GM12878 (cell line): ENCODE measurements around the gene RDH5.

Source experiments
- GABPA ChIP-seq: IDR thresholded peaks from 2 replicates; pipeline ENCODE4 v1.6.1; 2014; ENCODE audit warnings: antibody characterized with exemption, low read depth, mild to moderate bottlenecking, inconsistent platforms
- POLR2A ChIP-seq: IDR thresholded peaks from 2 replicates; pipeline ENCODE4 v1.6.1; 2011; ENCODE audit warnings: low read depth, mild to moderate bottlenecking, low read length
- POLR2AphosphoS5 ChIP-seq: IDR thresholded peaks from 2 replicates; pipeline ENCODE4 v1.6.1; 2011; ENCODE audit warnings: mild to moderate bottlenecking, low read length, inconsistent platforms
- TF ChIP-seq, protein P1 (sequence below): IDR thresholded peaks from 2 replicates; pipeline ENCODE4 v1.6.1; 2012; ENCODE audit warnings: low read length, inconsistent platforms
- TF ChIP-seq, protein P2 (sequence below): IDR thresholded peaks from 2 replicates; pipeline ENCODE4 v1.6.1; 2012; ENCODE audit warnings: mild to moderate bottlenecking, low read depth, low read length
- TF ChIP-seq, protein P3 (sequence below): IDR thresholded peaks from 2 replicates; pipeline ENCODE4 v1.6.1; 2012; ENCODE audit warnings: improper control_type of control experiment, low read depth, low read length; ENCODE audit not compliant: insufficient replicate concordance
- TF ChIP-seq, protein P4 (sequence below), 3 experiments: IDR thresholded peaks in 2 of 3; conservative IDR thresholded peaks in 1 of 3; 2 replicates each; pipeline ENCODE4 v1.5.1; 2011; ENCODE audit warnings: low read depth in 3 of 3, low read length in 3 of 3, mild to moderate bottlenecking in 3 of 3, control low read depth in 2 of 3, moderate library complexity in 2 of 3, inconsistent platforms in 1 of 3, mixed read lengths in 1 of 3; ENCODE audit not compliant: control insufficient read depth in 2 of 3, insufficient read depth in 1 of 3; ENCODE audit errors: extremely low read depth in 1 of 3

DNA sequence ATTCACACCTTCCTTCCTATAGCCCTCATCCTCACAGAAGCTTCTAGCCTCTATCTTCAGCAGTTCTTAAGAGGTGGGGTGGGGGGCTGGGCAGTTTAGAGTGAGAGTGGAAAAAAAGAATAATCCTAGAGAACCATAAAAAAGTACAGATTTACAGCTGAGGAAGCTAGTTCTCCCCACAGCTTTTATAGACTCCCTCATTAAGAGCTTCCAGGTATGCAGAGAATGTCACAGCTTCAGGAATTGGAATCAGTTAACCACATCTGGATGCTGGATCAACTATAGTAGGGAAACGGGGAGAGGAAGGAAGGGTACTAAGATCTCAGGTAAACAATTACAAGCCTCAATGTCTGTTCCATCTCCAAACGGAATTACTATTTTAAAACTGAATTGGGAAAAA, 35.1 kb downstream of the RDH5 start:
- TF ChIP-seq, protein P1, sequence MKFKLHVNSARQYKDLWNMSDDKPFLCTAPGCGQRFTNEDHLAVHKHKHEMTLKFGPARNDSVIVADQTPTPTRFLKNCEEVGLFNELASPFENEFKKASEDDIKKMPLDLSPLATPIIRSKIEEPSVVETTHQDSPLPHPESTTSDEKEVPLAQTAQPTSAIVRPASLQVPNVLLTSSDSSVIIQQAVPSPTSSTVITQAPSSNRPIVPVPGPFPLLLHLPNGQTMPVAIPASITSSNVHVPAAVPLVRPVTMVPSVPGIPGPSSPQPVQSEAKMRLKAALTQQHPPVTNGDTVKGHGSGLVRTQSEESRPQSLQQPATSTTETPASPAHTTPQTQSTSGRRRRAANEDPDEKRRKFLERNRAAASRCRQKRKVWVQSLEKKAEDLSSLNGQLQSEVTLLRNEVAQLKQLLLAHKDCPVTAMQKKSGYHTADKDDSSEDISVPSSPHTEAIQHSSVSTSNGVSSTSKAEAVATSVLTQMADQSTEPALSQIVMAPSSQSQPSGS, result no peak
- TF ChIP-seq POLR2AphosphoS5, result no peak
- TF ChIP-seq, protein P2, sequence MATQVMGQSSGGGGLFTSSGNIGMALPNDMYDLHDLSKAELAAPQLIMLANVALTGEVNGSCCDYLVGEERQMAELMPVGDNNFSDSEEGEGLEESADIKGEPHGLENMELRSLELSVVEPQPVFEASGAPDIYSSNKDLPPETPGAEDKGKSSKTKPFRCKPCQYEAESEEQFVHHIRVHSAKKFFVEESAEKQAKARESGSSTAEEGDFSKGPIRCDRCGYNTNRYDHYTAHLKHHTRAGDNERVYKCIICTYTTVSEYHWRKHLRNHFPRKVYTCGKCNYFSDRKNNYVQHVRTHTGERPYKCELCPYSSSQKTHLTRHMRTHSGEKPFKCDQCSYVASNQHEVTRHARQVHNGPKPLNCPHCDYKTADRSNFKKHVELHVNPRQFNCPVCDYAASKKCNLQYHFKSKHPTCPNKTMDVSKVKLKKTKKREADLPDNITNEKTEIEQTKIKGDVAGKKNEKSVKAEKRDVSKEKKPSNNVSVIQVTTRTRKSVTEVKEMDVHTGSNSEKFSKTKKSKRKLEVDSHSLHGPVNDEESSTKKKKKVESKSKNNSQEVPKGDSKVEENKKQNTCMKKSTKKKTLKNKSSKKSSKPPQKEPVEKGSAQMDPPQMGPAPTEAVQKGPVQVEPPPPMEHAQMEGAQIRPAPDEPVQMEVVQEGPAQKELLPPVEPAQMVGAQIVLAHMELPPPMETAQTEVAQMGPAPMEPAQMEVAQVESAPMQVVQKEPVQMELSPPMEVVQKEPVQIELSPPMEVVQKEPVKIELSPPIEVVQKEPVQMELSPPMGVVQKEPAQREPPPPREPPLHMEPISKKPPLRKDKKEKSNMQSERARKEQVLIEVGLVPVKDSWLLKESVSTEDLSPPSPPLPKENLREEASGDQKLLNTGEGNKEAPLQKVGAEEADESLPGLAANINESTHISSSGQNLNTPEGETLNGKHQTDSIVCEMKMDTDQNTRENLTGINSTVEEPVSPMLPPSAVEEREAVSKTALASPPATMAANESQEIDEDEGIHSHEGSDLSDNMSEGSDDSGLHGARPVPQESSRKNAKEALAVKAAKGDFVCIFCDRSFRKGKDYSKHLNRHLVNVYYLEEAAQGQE, result no peak
- TF ChIP-seq, protein P3, sequence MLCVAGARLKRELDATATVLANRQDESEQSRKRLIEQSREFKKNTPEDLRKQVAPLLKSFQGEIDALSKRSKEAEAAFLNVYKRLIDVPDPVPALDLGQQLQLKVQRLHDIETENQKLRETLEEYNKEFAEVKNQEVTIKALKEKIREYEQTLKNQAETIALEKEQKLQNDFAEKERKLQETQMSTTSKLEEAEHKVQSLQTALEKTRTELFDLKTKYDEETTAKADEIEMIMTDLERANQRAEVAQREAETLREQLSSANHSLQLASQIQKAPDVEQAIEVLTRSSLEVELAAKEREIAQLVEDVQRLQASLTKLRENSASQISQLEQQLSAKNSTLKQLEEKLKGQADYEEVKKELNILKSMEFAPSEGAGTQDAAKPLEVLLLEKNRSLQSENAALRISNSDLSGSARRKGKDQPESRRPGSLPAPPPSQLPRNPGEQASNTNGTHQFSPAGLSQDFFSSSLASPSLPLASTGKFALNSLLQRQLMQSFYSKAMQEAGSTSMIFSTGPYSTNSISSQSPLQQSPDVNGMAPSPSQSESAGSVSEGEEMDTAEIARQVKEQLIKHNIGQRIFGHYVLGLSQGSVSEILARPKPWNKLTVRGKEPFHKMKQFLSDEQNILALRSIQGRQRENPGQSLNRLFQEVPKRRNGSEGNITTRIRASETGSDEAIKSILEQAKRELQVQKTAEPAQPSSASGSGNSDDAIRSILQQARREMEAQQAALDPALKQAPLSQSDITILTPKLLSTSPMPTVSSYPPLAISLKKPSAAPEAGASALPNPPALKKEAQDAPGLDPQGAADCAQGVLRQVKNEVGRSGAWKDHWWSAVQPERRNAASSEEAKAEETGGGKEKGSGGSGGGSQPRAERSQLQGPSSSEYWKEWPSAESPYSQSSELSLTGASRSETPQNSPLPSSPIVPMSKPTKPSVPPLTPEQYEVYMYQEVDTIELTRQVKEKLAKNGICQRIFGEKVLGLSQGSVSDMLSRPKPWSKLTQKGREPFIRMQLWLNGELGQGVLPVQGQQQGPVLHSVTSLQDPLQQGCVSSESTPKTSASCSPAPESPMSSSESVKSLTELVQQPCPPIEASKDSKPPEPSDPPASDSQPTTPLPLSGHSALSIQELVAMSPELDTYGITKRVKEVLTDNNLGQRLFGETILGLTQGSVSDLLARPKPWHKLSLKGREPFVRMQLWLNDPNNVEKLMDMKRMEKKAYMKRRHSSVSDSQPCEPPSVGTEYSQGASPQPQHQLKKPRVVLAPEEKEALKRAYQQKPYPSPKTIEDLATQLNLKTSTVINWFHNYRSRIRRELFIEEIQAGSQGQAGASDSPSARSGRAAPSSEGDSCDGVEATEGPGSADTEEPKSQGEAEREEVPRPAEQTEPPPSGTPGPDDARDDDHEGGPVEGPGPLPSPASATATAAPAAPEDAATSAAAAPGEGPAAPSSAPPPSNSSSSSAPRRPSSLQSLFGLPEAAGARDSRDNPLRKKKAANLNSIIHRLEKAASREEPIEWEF, result no peak
- TF ChIP-seq, protein P4, sequence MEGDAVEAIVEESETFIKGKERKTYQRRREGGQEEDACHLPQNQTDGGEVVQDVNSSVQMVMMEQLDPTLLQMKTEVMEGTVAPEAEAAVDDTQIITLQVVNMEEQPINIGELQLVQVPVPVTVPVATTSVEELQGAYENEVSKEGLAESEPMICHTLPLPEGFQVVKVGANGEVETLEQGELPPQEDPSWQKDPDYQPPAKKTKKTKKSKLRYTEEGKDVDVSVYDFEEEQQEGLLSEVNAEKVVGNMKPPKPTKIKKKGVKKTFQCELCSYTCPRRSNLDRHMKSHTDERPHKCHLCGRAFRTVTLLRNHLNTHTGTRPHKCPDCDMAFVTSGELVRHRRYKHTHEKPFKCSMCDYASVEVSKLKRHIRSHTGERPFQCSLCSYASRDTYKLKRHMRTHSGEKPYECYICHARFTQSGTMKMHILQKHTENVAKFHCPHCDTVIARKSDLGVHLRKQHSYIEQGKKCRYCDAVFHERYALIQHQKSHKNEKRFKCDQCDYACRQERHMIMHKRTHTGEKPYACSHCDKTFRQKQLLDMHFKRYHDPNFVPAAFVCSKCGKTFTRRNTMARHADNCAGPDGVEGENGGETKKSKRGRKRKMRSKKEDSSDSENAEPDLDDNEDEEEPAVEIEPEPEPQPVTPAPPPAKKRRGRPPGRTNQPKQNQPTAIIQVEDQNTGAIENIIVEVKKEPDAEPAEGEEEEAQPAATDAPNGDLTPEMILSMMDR (IDR thresholded peaks at IDR 0.05 in 2 of 3, conservative IDR thresholded peaks at IDR 0.05 in 1 of 3; ENCODE audit: control insufficient read depth in 2 of 3, extremely low read depth in 1 of 3, insufficient read depth in 1 of 3, low read depth in 3 of 3, low read length in 3 of 3), result no peak
- TF ChIP-seq POLR2A, result no peak
- TF ChIP-seq GABPA, result no peak
